K562 (cell line): ENCODE measurements around the gene CDC27. TPM values are rescaled to one million over a fixed set of nuclear protein-coding genes. Genes with fewer than 3 reads are reported as not detected.
A peak's percentile ranks its signal among the peaks of the same experiment; 100 is the strongest.

Experiments used
- ATAC-seq: fragments of 200-7000 bp; cut with Tn5 transposase; 3 replicates; pipeline ENCODE4 v1.9.1; 2020; ENCODE audit warnings: moderate library complexity
- BruUV-seq: library from RNA; stranded (reverse); fragments of 400-500 nt; replicated peaks from 2 replicates; lab custom pipeline; 2021; lab: Mats Ljungman, UMichigan
- CTCF ChIA-PET: fragments of 300-600 bp; formaldehyde crosslinking; extraction: SDS; loops from one replicate; lab custom pipeline; 2021; ENCODE audit warnings: low intra/inter-chr PET ratio; lab: Yijun Ruan, JAX
- POLR2A ChIA-PET: fragments of 300-600, 350-650 bp; sonication (Branson Sonifier 250); formaldehyde crosslinking; extraction: SDS; loops from one replicate; lab custom pipeline; 2021; ENCODE audit warnings: antibody characterized with exemption, inconsistent platforms; lab: Yijun Ruan, JAX
- DNase-seq, 4 experiments: peaks; one replicate each; pipeline versions ENCODE4 v3.0.0 to v3.0.0-alpha.2; 2011 to 2018; ENCODE audit warnings: low spot score in 3 of 4, mixed read lengths in 3 of 4; ENCODE audit errors: extremely low read depth in 1 of 4
- FAIRE-seq: peaks from 2 replicates; lab custom pipeline; 2011; peaks lifted over from hg19 to GRCh38; lab: Jason Lieb, UNC
- H2AFZ ChIP-seq: 2 replicates; pipeline ENCODE4 v1.6.0; 2011; ENCODE audit warnings: low read depth, low read length, control low read depth, inconsistent platforms
- H3K27ac ChIP-seq: fragments of 200-600 bp; 3 replicates; pipeline ENCODE4 v1.8.0; 2011; ENCODE audit warnings: low read depth, mild to moderate bottlenecking, control low read depth, inconsistent platforms, low read length, moderate library complexity, mixed read lengths; ENCODE audit errors: extremely low read depth
- H3K27me3 ChIP-seq, 2 experiments: fragments of 300-600 bp in 1 of 2; 2 replicates in 1 of 2; 3 replicates in 1 of 2; pipeline versions ENCODE4 v1.6.0 to v1.8.0; 2011; ENCODE audit warnings: inconsistent platforms in 2 of 2, low read length in 2 of 2, mild to moderate bottlenecking in 1 of 2, mixed read lengths in 1 of 2, moderate library complexity in 1 of 2; ENCODE audit not compliant: control insufficient read depth in 2 of 2, insufficient read depth in 2 of 2
- H3K36me3 ChIP-seq: fragments of 300-600 bp; 3 replicates; pipeline ENCODE4 v1.8.0; 2011; ENCODE audit warnings: mild to moderate bottlenecking, low read length, inconsistent platforms; ENCODE audit not compliant: control insufficient read depth, insufficient read depth
- H3K4me1 ChIP-seq, 2 experiments: fragments of 200-600 bp in 1 of 2; replicated peaks in 1 of 2; 2 replicates in 1 of 2; 3 replicates in 1 of 2; pipeline versions ENCODE4 v1.5.1 to v1.8.0; 2011; ENCODE audit warnings: inconsistent platforms in 2 of 2, low read length in 2 of 2, mild to moderate bottlenecking in 1 of 2, mixed read lengths in 1 of 2, moderate library complexity in 1 of 2; ENCODE audit not compliant: control insufficient read depth in 2 of 2, insufficient read depth in 2 of 2
- H3K4me2 ChIP-seq: 2 replicates; pipeline ENCODE4 v1.6.1; 2011; ENCODE audit warnings: low read length, control low read depth, inconsistent platforms, mixed read lengths; ENCODE audit not compliant: insufficient read depth
- H3K4me3 ChIP-seq: fragments of 200-600 bp; sonication (generic), shearing (Covaris generic); 2 replicates; pipeline ENCODE4 v1.5.1; 2016; ENCODE audit warnings: control low read depth, inconsistent platforms
- H3K79me2 ChIP-seq: fragments of 200-600 bp; 3 replicates; pipeline ENCODE4 v1.8.0; 2011; ENCODE audit warnings: low read length, inconsistent platforms; ENCODE audit not compliant: control insufficient read depth, insufficient read depth
- H3K9ac ChIP-seq, 2 experiments: 2 replicates each; pipeline versions ENCODE4 v1.6.0 to v1.6.1; 2011; ENCODE audit warnings: low read depth in 2 of 2, low read length in 2 of 2, control low read depth in 1 of 2, inconsistent platforms in 1 of 2, mild to moderate bottlenecking in 1 of 2, mixed read lengths in 1 of 2; ENCODE audit not compliant: insufficient read depth in 1 of 2
- H3K9me1 ChIP-seq: one replicate; pipeline ENCODE4 v1.6.0; 2011; ENCODE audit warnings: inconsistent platforms, mild to moderate bottlenecking, low read length, moderate library complexity; ENCODE audit not compliant: control insufficient read depth, insufficient read depth
- H3K9me3 ChIP-seq: replicated peaks from 2 replicates; pipeline ENCODE4 v1.5.1; 2011; ENCODE audit warnings: low read depth, low read length, inconsistent platforms; ENCODE audit not compliant: control insufficient read depth, insufficient read depth
- H4K20me1 ChIP-seq: replicated peaks from 2 replicates; pipeline ENCODE4 v1.6.1; 2011; ENCODE audit warnings: low read length, inconsistent platforms, mixed read lengths; ENCODE audit not compliant: control insufficient read depth, insufficient read depth
- CEBPB ChIP-seq: fragments of 450-650 bp; IDR thresholded peaks from 2 replicates; pipeline ENCODE4 v1.6.1; 2016; ENCODE audit warnings: missing genetic modification characterization, missing compliant biosample characterization
- HOXB6 ChIP-seq: fragments of 250-450 bp; sonication (Bioruptor Pico); IDR thresholded peaks from 2 replicates; pipeline ENCODE4 v1.5.1; 2022; ENCODE audit warnings: mild to moderate bottlenecking, borderline replicate concordance
- KLF13 ChIP-seq: fragments of 450-650 bp; IDR thresholded peaks from 2 replicates; pipeline ENCODE4 v1.6.1; 2016; ENCODE audit warnings: missing genetic modification characterization, low read depth, mild to moderate bottlenecking, missing compliant biosample characterization, moderate library complexity, borderline replicate concordance
- POLR2AphosphoS2 ChIP-seq: IDR thresholded peaks from 2 replicates; pipeline ENCODE4 v1.6.1; 2012; ENCODE audit warnings: low read length, improper control_type of control experiment
- TRIM24 ChIP-seq, 2 experiments: fragments of 450-650 bp; IDR thresholded peaks; 2 replicates each; pipeline ENCODE4 v1.6.1; 2016
- WGBS: fragments of 100-300 bp; shearing (Covaris generic); methylation state at CpG from one replicate; pipeline ENCODE4 v1.1.6; 2016; ENCODE audit warnings: low coverage, mixed read lengths; ENCODE audit not compliant: insufficient coverage; ENCODE audit errors: missing lambda C conversion rate; 5-methylcytosine and 5-hydroxymethylcytosine counted together
- in situ Hi-C: fragments of 300-500 bp; cut with MboI; formaldehyde crosslinking; loops from 4 replicates; pipeline ENCODE4 v1.15.0; 2018; ENCODE audit warnings: inconsistent platforms, mixed read lengths
- intact Hi-C: fragments of 100-400 bp; cut with micrococcal nuclease; formaldehyde crosslinking; loops from 2 replicates; pipeline ENCODE4 v1.14.2; 2022
- polyA plus RNA-seq, 8 experiments: library from polyadenylated mRNA; depleted of rRNA in 4 of 8; stranded (reverse) in 5 of 8; unstranded in 3 of 8; fragments of >200 nt; fragmentation: Nextera tagmentation in 2 of 8; fragmentation: Illumina TruSeq in 1 of 8; extraction: Ambion mirVana in 2 of 8; extraction: Trizol in 1 of 8; gene quantifications; 2 replicates each; pipeline versions ENCODE4 v1.2.1 to v1.2.3, GENCODE V29; 2011 to 2014; ENCODE audit warnings: inconsistent platforms in 1 of 8, missing spikeins in 1 of 8
- total RNA-seq, 7 experiments: library from RNA; depleted of rRNA in 6 of 7; stranded (reverse); fragments of >200 nt in 6 of 7; fragmentation: Illumina TruSeq in 2 of 7; extraction: Trizol in 2 of 7; gene quantifications; 2 replicates each; pipeline versions ENCODE4 v1.2.1 to v1.2.3, GENCODE V29; 2011 to 2021; ENCODE audit warnings: low replicate concordance in 1 of 7

The CDC27 gene
- total and polyA plus RNA-seq, 9 of the 15 experiments (the other 6 are each of a cell fraction or from before 2014, with no cell fraction given) = 28.6 to 155 (median 94.1) TPM

GRCh38 chr17:47230864-47231263 is 41.8 kb upstream of the CDC27 start:
- H3K4me2 ChIP-seq = no peak overlapping the region; the same call in 1 of the 2 replicates
- CTCF ChIA-PET = interaction anchor here (2.3 to 3.7 kb wide), 2 partner anchors 84 to 385 kb away, joined by 13 to 58 read pairs; no protein-coding TSS in a partner anchor
- POLR2A ChIA-PET = interaction anchor here (0.9 to 1.3 kb wide), 3 partner anchors 12 to 232 kb away, joined by 4 to 5 read pairs (median 4); no protein-coding TSS in a partner anchor
- no peaks in the 10 kb centered on the region for H3K27me3 ChIP-seq
- DNase-seq = no peak
- no peaks in the 10 kb centered on the region for H3K9me3 ChIP-seq
- peak; percentile 30; the same call in 1 of the 3 replicates for ATAC-seq
- no peak overlapping the region for H3K27ac ChIP-seq
- H4K20me1 ChIP-seq = no peaks in the 10 kb centered on the region
- no peak for FAIRE-seq
- no peak overlapping the region for H3K9ac ChIP-seq
- 0 out of 3 replicates have a peak, but pooled peaks cover 2% of the 10 kb centered on the region for H3K36me3 ChIP-seq
- H3K4me1 ChIP-seq = peaks cover 5 to 18% of the 10 kb centered on the region in 2 experiments; a peak in 3 of 5 replicates
- peak overlapping the region; percentile 86 for H2AFZ ChIP-seq
- WGBS = 58% methylated on average over 8 of the region's 10 CpGs
- intact Hi-C loops (loop anchor here (1.0 to 2.0 kb wide), 3 partner anchors 58 to 384 kb away; no protein-coding TSS in a partner anchor), in situ Hi-C loops (loop anchor here (5.0 kb wide), 1 partner anchor 81 kb away; no protein-coding TSS in a partner anchor)
- no peaks in the 10 kb centered on the region for H3K79me2 ChIP-seq
- no peaks in the 10 kb centered on the region for H3K9me1 ChIP-seq
- H3K4me3 ChIP-seq = no peak overlapping the region
- TF ChIP-seq HOXB6 (CRISPR knock-in tag) (no peak), CEBPB (tag) (peak; percentile 87), KLF13 (tag) (no peak), POLR2AphosphoS2 (no peak), TRIM24 (IDR thresholded peaks at IDR 0.05) (no peak)
- BruUV-seq = no TSS peak
